Measurements from ENCODE around the gene MAMDC4.

DNA sequence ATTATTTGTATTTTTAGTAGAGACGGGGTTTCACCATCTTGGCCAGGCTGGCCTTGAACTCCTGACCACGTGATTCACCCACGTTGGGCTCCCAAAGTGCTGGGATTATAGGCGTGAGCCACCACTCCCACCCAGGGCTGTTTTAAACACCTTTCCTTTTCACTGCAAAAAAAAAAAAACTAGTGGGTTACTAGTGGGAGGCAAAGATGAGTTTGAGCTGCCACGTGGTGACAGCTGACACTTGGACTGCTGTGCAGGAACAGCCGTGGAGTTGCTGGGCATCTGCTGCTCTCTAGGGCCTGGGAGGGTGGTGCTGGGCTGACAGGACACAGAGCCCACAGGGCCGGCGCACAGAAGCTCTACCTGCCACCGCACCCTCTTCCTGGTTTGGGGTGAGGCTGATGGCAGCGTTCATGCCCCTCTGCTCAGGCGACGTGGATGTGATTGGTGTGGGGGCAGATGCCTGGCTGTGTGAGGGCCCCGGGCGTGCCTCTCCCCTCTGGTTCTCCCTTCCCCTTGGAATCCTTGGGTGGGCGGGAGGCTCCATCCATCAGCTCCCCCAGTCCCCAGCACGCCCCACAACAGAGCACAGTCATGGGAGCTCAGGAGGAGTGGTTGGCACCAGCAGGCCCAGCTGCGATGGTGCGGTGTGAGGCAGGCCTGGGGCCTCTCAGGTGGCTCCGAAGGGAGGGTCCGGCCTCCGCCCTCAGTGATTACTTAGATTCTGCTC lies 27.5 kb upstream of the MAMDC4 start:
- TF ChIP-seq, protein P1, sequence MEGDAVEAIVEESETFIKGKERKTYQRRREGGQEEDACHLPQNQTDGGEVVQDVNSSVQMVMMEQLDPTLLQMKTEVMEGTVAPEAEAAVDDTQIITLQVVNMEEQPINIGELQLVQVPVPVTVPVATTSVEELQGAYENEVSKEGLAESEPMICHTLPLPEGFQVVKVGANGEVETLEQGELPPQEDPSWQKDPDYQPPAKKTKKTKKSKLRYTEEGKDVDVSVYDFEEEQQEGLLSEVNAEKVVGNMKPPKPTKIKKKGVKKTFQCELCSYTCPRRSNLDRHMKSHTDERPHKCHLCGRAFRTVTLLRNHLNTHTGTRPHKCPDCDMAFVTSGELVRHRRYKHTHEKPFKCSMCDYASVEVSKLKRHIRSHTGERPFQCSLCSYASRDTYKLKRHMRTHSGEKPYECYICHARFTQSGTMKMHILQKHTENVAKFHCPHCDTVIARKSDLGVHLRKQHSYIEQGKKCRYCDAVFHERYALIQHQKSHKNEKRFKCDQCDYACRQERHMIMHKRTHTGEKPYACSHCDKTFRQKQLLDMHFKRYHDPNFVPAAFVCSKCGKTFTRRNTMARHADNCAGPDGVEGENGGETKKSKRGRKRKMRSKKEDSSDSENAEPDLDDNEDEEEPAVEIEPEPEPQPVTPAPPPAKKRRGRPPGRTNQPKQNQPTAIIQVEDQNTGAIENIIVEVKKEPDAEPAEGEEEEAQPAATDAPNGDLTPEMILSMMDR (conservative IDR thresholded peaks at IDR 0.05; ENCODE audit: low read depth in 2 of 2) = no peak
- TF ChIP-seq, protein P2, sequence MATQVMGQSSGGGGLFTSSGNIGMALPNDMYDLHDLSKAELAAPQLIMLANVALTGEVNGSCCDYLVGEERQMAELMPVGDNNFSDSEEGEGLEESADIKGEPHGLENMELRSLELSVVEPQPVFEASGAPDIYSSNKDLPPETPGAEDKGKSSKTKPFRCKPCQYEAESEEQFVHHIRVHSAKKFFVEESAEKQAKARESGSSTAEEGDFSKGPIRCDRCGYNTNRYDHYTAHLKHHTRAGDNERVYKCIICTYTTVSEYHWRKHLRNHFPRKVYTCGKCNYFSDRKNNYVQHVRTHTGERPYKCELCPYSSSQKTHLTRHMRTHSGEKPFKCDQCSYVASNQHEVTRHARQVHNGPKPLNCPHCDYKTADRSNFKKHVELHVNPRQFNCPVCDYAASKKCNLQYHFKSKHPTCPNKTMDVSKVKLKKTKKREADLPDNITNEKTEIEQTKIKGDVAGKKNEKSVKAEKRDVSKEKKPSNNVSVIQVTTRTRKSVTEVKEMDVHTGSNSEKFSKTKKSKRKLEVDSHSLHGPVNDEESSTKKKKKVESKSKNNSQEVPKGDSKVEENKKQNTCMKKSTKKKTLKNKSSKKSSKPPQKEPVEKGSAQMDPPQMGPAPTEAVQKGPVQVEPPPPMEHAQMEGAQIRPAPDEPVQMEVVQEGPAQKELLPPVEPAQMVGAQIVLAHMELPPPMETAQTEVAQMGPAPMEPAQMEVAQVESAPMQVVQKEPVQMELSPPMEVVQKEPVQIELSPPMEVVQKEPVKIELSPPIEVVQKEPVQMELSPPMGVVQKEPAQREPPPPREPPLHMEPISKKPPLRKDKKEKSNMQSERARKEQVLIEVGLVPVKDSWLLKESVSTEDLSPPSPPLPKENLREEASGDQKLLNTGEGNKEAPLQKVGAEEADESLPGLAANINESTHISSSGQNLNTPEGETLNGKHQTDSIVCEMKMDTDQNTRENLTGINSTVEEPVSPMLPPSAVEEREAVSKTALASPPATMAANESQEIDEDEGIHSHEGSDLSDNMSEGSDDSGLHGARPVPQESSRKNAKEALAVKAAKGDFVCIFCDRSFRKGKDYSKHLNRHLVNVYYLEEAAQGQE (IDR thresholded peaks at IDR 0.05; ENCODE audit: unreplicated experiment) = no peak
- TF ChIP-seq ZNF114 (CRISPR knock-in tag; IDR thresholded peaks at IDR 0.05) (no peak), JUNB (IDR thresholded peaks at IDR 0.05; ENCODE audit: unreplicated experiment) (no peak), EZH2 (IDR thresholded peaks at IDR 0.05; ENCODE audit: low read depth, unreplicated experiment) (no peak), EZH2phosphoT487 (IDR thresholded peaks at IDR 0.05; ENCODE audit: unreplicated experiment) (no peak), POLR2AphosphoS5 (IDR thresholded peaks at IDR 0.05; ENCODE audit: low read depth) (no peak)

Data from GM23338 (cell line).